Psoas muscle (tissue), 8 donors: ENCODE results near the gene METTL26. TPM values are rescaled to one million over a fixed set of nuclear protein-coding genes. Genes with fewer than 3 reads are reported as not detected.
A peak's percentile ranks its signal among the peaks of the same experiment; 100 is the strongest.

Experiments
- ATAC-seq, 4 donors: fragments of 200-7000 bp; cut with Tn5 transposase; one replicate each; pipeline ENCODE4 v1.9.1; 2020; ENCODE audit warnings: moderate library complexity in 3 of 4, mild to moderate bottlenecking in 2 of 4
- DNase-seq, 2 donors: peaks; one replicate each; pipeline ENCODE4 v3.0.0-alpha.2; 2020
- H3K27ac ChIP-seq: fragments of 200-600 bp; one replicate; pipeline ENCODE4 v1.8.0; 2022
- H3K27me3 ChIP-seq, 3 donors: fragments of 200-600 bp in 1 of 3; one replicate each; pipeline versions ENCODE4 v1.6.1 to v1.8.0; 2013 to 2022; ENCODE audit warnings: low read length in 2 of 3, mild to moderate bottlenecking in 2 of 3, moderate library complexity in 1 of 3; ENCODE audit not compliant: insufficient read depth in 3 of 3
- H3K36me3 ChIP-seq, 2 donors: fragments of 200-600 bp in 1 of 2; one replicate each; pipeline versions ENCODE4 v1.6.1 to v1.8.0; 2013 to 2022; ENCODE audit warnings: low read depth in 1 of 2, mild to moderate bottlenecking in 1 of 2, moderate library complexity in 1 of 2; ENCODE audit not compliant: insufficient read depth in 1 of 2
- H3K4me1 ChIP-seq: fragments of 200-600 bp; one replicate; pipeline ENCODE4 v1.8.0; 2022
- H3K4me3 ChIP-seq: fragments of 200-600 bp; one replicate; pipeline ENCODE4 v1.8.0; 2022; ENCODE audit warnings: mild to moderate bottlenecking
- H3K9me3 ChIP-seq: fragments of 200-600 bp; one replicate; pipeline ENCODE4 v1.8.0; 2022
- WGBS, 3 donors: extraction: QIAGEN DNeasy Blood & Tissue Kit; methylation state at CpG; one replicate each; pipeline versions ENCODE4 v1.1.6 to v1.1.7; 2013; 5-methylcytosine and 5-hydroxymethylcytosine counted together
- intact Hi-C, 2 donors: fragments of 100-400 bp; cut with DNase I; formaldehyde crosslinking; loops; one replicate each; pipeline versions ENCODE4 v1.11.0 to v1.14.2; 2022
- polyA plus RNA-seq, 3 donors: library from polyadenylated mRNA; stranded (reverse); fragments of 200-250 nt; gene quantifications; one replicate each; pipeline ENCODE4 v1.2.3, GENCODE V29; 2013
- total RNA-seq, 4 donors: library from RNA; stranded (reverse); fragmentation: NEBNext Ultra II Directional in 2 of 4; extraction: Animal tissue kit (Norgen Biotek cat#: 25700) in 2 of 4; gene quantifications; one replicate each; pipeline versions ENCODE4 v1.2.1 to v1.2.4, GENCODE V29; 2021 to 2023
- TF ChIP-seq, protein P1 (sequence below): fragments of 200-600 bp; IDR thresholded peaks from one replicate; pipeline ENCODE4 v1.8.0; 2022; ENCODE audit warnings: antibody characterized with exemption
- donor health status: healthy with polysubstance abuse.
- donor health status: DM: no; HTN: no; CAD: no; lungs with moderate emphysema.
- donor health status: Bipolar disorder and iron deficiency.
- donor health status: healthy.
- donor health status: DM: yes; HTN: yes; CAD: no.
- donor health status: DM: no; HTN: no; CAD: no.
- donor health status: DM: no; HTN: no; CAD: no.
- donor health status: DM: yes; HTN: yes; CAD: no.

Gene METTL26
- total and polyA plus RNA-seq, 7 donors = 42.4 to 97.8 (median 55.6) TPM

DNA sequence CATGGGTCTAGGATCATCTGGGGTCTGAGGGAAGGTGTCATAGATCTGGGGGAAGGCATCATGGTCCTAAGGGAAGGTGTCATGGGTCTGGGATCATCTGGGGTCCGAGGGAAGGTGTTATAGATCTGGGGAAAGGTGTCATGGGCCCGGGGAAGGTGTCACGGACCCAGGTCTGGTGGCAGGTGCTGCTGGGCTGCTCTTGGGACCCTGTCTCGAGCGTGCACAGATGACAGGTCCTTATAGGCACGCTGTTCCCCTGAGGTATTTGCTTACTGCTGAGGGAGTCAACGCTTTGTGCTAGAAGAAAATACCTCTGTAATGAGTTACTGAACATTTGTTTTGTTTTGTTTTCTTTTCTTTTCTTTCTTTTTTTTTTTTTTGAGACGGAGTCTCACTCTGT is 44.9 kb downstream of the METTL26 start:
- H3K27ac ChIP-seq = peak overlapping the region; percentile 95
- no peaks in the 10 kb centered on the region for H3K9me3 ChIP-seq
- no peaks in the 10 kb centered on the region for H3K27me3 ChIP-seq
- TF ChIP-seq, protein P1, sequence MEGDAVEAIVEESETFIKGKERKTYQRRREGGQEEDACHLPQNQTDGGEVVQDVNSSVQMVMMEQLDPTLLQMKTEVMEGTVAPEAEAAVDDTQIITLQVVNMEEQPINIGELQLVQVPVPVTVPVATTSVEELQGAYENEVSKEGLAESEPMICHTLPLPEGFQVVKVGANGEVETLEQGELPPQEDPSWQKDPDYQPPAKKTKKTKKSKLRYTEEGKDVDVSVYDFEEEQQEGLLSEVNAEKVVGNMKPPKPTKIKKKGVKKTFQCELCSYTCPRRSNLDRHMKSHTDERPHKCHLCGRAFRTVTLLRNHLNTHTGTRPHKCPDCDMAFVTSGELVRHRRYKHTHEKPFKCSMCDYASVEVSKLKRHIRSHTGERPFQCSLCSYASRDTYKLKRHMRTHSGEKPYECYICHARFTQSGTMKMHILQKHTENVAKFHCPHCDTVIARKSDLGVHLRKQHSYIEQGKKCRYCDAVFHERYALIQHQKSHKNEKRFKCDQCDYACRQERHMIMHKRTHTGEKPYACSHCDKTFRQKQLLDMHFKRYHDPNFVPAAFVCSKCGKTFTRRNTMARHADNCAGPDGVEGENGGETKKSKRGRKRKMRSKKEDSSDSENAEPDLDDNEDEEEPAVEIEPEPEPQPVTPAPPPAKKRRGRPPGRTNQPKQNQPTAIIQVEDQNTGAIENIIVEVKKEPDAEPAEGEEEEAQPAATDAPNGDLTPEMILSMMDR = no peak
- H3K4me3 ChIP-seq = peak overlapping the region; percentile 96
- H3K36me3 ChIP-seq = peaks cover 0 to 4% of the 10 kb centered on the region in 2 donors
- DNase-seq = no peak
- intact Hi-C loops = loop anchor here (5.0 kb wide), 2 partner anchors 36 to 41 kb away; partner anchors contain the start of gene WFIKKN1 (in 1 of the 2)
- 70 to 92% (median 77%) methylated on average over 8 of the region's 8 CpGs for WGBS, 3 donors
- no peak for ATAC-seq
- peaks cover 70% of the 10 kb centered on the region for H3K4me1 ChIP-seq

DNA sequence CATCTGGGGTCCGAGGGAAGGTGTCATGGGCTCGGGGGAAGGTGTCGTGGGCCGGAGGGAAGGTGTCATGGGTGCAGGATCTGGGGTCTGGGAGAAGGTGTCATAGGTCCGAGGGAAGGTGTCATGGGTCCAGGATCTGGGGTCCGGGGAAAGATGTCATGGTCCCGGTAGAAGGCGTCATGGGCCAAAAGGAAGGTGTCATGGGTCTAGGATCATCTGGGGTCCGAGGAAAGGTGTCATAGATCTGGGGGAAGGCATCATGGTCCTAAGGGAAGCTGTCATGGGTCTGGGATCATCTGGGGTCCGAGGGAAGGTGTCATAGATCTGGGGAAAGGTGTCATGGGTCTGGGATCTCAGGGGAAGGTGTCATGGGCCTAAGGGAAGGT is 45.3 kb downstream of the METTL26 start:
- Histone ChIP-seq H3K27ac (peak overlapping the region; percentile 95), H3K27me3 (no peaks in the 10 kb centered on the region), H3K9me3 (no peaks in the 10 kb centered on the region), H3K4me3 (peak overlapping the region; percentile 96), H3K4me1 (peaks cover 68% of the 10 kb centered on the region), H3K36me3 (peaks cover 0 to 4% of the 10 kb centered on the region in 2 donors)
- intact Hi-C loops = loop anchor here (5.0 kb wide), 2 partner anchors 36 to 41 kb away; partner anchors contain the start of gene WFIKKN1 (in 1 of the 2)
- no peak for ATAC-seq
- 30 to 37% (median 32%) methylated on average over 10 of the region's 10 CpGs for WGBS, 3 donors
- TF ChIP-seq, protein P1 = no peak
- no peak for DNase-seq

DNA sequence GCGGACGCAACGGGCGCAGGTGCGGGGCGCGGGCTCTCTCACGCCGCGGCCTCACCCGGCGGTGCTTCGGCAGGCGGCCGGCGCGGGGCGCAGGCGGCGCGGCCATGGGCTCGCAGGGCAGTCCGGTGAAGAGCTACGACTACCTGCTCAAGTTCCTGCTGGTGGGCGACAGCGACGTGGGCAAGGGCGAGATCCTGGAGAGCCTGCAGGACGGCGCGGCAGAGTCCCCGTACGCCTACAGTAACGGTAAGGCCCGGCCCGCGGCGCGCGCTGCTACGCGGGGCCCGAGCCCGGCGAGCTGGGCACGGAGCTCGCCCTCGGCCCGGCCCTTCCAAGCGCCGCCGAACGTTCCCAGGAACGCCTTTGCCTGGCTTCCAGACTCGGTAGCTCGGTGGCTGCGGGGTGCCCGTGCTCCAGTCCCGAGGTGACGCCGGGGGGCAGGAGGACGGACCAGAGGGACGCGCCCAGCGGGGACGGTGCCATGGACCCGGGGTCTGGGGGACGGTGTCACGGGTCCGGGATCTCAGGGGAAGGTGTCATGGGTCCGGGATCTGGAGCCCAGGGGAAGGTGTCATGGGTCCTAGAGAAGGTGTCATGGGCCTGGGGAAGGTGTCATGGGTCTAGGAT is 45.8 kb downstream of the METTL26 start:
- Histone ChIP-seq H3K27ac (peak overlapping the region; percentile 95), H3K4me3 (peak overlapping the region; percentile 96), H3K27me3 (no peaks in the 10 kb centered on the region), H3K36me3 (peaks cover 0 to 4% of the 10 kb centered on the region in 2 donors), H3K9me3 (no peaks in the 10 kb centered on the region), H3K4me1 (peaks cover 68% of the 10 kb centered on the region)
- WGBS, 3 donors = 0 to 1% (median 1%) methylated on average over 45 to 71 of the region's 71 CpGs
- TF ChIP-seq, protein P1 = peak; percentile 4
- ATAC-seq = no peak
- intact Hi-C loops = loop anchor here (5.0 kb wide), 2 partner anchors 37 to 42 kb away; partner anchors contain the start of gene WFIKKN1 (in 1 of the 2)
- peak; percentile 44 to 75 for DNase-seq

DNA sequence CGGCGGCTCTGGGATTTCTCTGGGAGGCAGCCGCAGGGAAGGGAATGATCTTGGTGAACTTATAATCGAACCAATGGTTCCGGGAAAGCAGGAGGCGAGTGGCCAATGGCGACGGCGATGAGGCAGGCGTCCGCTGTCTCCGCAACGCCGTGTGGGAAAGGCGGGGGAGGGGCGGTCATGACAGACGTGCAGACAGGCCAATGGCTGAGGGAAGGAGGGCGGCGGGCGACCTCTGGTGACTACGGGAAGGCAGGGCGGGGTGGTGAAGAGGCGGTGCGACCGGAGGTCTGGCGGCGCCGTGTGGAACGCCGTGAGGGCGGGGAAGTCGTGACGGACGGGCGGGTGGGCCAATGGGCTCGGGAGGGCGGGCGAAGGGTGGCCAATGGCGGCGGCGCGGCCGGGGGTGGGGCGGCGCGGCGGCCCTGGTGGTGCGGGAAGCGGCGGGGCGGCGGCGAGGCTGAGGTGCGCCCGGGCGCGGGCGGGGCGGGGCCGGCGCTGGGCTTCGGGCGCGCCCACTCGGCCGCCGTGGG is 46.4 kb downstream of the METTL26 start, which contains the start of gene RAB40C:
Gene RAB40C (plus strand): TSS at position 409 of the 530 bp plus-strand sequence. CDS start 226 bp downstream, outside the sequence.
- ATAC-seq = peak; percentile 81 to 88 (median 82)
- peaks cover 63% of the 10 kb centered on the region for H3K4me1 ChIP-seq
- intact Hi-C loops = loop anchor here (5.0 kb wide), 2 partner anchors 38 to 43 kb away; partner anchors contain the start of gene WFIKKN1 (in 1 of the 2)

More for the DNA sequence above, 46.4 kb downstream of the METTL26 start, which contains the start of gene RAB40C:
- no peaks in the 10 kb centered on the region for H3K9me3 ChIP-seq
- TF ChIP-seq, protein P1 = no peak
- 1 to 2% (median 1%) methylated on average over 18 to 67 of the region's 67 CpGs for WGBS, 3 donors
- DNase-seq = peak; percentile 99 to 100
- H3K27me3 ChIP-seq = no peaks in the 10 kb centered on the region
- H3K36me3 ChIP-seq = peaks cover 0 to 4% of the 10 kb centered on the region in 2 donors
- H3K4me3 ChIP-seq = peak within 1 kb of the TSS; percentile 96
- H3K27ac ChIP-seq = peak within 1 kb of the TSS; percentile 97
